ENCODE measurements around the gene AGAP5.
A peak's percentile ranks its signal among the peaks of the same experiment; 100 is the strongest.
"Not testable (repeated sequence)": the region's sequence is repeated elsewhere in the genome, so short reads cannot be mapped to it uniquely, and the experiment has no call there.

The AGAP5 gene

DNA sequence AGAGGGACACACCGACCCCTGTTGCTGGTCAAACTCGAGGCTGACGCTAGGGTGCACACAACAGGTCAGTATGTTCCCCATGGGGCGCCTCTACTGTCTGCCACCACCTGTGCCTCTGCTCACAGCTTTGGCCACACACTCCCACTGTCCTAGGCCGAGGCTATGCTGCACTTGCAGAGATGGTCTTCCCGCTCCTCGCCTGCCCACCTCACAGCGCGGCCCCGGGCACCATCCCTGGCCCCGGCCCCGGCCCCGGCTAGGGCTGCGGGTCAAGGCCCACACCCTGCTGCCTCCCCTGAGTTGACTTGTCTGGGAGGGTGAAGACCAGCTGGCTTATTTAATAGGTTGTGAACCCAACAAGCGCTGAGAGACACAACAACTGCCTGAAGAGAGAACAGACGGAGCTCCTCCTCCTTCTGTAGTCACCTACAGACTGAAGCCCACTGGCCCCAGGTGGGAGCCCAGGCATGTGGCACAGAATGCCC is at the start of gene AGAP5:
TSS of gene AGAP5 (minus strand) at position 435 of the 485 bp plus-strand sequence. CDS start at position 81, 354 bp downstream.
- not testable (repeated sequence) for DNase-seq (ENCODE audit: low spot score)

GRCh38 chr10:73746721-73747120 is 48.8 kb upstream of the AGAP5 start:
- no peak for DNase-seq (ENCODE audit: low spot score)

GRCh38 chr10:73744664-73744975 is 46.7 kb upstream of the AGAP5 start:
- DNase-seq (ENCODE audit: low spot score): peak; percentile 46

DNA sequence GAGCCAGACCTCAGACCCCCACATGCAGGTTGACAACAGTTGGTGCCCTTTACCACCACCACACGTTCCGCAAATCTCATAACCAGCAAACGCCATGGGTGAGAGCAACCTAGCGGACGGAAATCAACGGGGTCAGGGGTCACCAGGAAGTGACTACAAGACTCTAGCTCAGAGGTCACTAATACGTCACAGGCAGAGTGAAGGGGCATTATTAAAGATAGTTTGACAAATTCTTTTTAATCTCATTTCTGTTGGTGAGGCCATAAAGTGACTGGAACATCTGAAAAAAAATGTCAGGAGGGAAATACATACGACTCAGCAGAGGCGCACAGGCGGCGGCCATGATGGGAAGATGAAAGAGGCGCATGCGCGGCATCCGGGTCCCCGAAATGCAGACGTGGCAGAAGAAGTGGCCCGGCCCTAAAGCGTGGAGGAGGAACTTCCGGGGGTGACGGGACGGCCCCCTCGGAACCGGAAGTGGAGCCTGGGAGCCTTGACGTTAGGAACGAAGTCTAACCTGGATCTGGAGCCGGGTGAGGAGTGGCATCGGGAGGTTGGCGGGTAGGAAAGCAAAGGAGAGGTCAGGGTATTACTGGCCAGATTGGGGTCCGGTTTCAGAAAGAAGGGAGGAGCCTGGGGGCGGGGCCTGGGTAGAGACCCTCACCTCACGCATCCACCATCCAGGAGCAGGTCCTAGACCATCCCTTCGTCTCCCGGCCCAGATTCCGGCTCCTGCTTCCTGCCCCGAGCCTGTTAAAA is 46.2 kb upstream of the AGAP5 start, which contains the start of gene SEC24C:
TSS of gene SEC24C (plus strand) at position 468 of the 759 bp plus-strand sequence. CDS start 2,461 bp downstream, outside the sequence.
- DNase-seq (ENCODE audit: low spot score): peak; percentile 95

DNA sequence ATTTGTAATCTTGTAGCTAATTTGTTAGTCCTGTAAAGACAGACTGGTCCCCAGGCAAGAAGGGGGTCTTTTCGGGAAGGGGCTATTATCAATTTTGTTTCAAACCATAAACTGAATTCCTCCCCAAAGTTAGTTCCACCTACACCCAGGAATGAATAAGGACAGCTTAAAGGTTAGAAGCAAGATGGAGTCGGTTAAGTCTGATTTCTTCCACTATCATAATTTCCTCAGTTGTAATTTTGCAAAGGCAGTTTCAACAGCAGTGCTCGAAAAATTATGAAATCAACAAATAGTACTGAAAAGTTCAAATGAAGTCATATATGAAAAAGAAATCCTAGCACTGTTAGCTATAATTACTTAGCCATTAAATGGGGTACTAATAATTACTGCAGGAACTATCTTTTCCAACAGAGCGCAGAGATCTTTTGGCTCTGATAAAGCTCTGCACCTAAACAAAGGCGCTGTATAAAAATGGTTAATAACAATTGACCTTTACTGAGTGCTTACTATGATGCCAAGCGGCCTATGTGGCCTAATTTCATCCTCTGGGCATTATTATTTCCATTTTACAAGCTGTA is 45.5 kb upstream of the AGAP5 start:
- DNase-seq (ENCODE audit: low spot score): no peak

DNA sequence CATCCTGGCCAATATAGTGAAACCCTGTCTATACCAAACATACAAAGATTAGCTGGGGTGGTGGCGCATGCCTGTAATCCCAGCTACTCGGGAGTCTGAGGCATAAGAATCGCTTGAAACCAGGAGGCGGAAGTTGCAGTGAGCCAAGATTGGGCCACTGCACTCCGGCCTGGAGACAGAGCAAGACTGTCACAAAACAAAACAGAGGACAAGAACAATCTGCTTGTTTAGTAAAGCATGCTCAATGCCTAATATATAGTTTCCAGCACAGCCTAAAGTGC is 44.5 kb upstream of the AGAP5 start:
- no peak for DNase-seq (ENCODE audit: low spot score)

- not testable (repeated sequence) for DNase-seq (ENCODE audit: low spot score)
Observed at GRCh38 chr10:73740501-73741254, 42.8 kb upstream of the AGAP5 start.

DNA sequence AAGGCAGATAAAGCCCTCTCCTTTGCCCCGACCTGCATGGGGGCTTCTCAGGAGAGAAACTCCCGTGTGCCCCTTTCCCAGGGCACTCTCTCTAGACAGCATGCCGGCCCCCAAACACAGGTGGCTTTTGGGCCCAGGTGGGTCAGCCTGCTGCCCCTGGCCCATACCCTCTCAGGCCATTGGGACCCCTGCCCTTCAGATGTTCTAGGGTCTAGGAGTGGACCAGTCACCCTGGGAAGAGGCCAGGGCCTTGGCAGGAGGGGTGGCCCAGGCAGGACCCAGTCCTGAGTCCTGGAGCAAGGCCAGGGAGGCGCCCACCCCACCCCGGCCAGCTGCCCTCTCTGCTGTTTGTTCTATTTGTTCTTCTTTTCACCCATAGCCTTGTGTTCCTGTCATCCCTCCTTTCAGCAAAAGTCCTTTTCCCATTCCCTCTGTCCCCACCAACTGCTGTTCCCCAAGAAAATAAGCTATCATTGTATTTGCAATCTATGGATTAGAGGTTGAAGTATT is 36.9 kb upstream of the AGAP5 start:
- no peak for DNase-seq (ENCODE audit: low spot score)

DNA sequence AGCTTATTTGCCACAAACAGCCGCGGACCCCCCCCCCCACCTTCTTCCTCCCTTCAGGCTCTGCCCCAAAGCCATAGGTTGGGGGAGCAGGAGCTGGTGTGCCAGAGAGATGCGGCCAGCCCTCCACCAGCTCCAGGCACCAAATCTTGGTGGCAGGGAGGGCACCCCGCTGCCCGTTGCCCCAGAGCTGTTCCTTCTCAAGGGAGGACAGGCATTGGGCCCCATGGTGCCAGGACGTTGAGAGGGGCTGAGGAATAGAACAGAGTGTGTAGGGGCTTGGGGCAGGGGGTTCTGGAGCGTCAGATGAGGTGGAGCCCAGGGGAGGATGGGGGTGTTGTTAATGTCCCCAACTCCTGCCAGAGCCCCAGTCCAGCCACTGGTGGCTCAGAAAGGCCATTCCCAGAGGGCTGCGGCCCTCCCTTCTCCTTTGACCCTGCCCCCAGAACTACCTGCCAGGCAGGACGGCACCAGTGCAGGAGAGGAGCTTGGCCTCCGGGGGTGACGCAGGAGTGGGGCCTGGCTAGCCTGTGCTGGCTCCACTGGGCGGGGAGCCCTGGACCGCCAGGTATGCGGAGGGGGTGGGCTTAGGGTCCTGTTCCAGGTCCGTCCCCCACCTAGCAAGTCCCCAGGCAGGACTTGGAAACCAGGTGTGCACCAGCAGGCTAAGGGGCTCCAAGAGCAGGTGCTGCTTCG is 36.3 kb upstream of the AGAP5 start:
- DNase-seq (ENCODE audit: low spot score): no peak

GRCh38 chr10:73732931-73733623 is 35.2 kb upstream of the AGAP5 start:
- no peak for DNase-seq (ENCODE audit: low spot score)

GRCh38 chr10:73732426-73732825 is 34.5 kb upstream of the AGAP5 start:
- no peak for DNase-seq (ENCODE audit: low spot score)

- DNase-seq (ENCODE audit: low spot score): no peak
Observed at GRCh38 chr10:73731588-73732375, 33.9 kb upstream of the AGAP5 start.

DNA sequence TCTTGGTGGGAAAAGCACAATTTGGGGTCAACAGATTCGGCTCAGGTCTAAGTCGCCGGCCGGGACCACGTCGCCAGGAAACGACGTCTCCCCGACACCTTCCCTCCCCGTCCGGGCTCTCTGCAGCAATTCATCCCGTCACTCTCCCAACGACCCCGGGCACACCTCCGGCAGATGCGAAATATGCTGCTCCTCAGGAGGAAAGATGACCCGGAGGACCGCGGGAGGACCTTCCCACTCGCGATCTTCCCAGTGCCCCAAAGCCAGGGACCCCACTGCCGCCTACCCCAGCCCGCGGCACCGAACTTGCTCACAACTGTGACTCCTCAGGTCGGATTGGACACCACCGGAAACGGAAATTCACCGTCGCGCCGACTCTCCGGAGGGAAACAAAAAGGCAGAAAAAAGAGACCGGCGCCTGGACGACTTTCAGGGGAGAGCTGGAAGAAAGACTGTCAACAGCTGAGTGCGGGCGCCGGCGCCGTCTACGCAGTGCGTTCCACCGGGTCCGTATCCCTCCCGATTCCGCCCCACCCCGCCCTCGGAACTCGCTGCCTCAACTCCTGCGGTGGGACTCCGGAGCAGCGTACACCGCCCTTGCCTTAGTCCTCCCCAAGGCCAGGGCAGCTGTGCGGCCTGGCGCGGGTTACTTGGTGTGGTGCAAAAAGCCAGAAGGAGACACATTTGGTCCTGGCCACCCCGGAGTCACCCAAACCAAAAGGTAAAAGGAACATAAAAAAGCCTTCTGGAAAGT is 32.4 kb upstream of the AGAP5 start:
- DNase-seq (ENCODE audit: low spot score): peak; percentile 93

DNA sequence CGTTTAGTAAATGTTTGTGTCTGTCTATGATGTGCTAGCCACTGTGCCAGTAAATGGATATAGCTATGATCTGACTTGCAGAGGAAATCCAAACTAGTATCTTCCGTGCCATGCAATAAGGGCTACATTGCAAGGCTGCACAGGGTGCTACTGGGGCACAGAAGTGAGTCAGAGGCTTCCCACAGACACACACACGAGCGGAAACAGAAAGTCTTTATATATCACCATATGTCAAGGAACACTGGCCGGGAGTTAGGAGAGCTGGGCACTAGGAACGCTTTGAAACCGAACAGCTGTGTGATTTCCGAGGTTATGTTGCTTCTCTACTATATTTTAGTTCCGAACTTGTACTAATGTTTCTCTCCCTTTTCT is 31.9 kb upstream of the AGAP5 start:
- DNase-seq (ENCODE audit: low spot score): peak; percentile 62

DNA sequence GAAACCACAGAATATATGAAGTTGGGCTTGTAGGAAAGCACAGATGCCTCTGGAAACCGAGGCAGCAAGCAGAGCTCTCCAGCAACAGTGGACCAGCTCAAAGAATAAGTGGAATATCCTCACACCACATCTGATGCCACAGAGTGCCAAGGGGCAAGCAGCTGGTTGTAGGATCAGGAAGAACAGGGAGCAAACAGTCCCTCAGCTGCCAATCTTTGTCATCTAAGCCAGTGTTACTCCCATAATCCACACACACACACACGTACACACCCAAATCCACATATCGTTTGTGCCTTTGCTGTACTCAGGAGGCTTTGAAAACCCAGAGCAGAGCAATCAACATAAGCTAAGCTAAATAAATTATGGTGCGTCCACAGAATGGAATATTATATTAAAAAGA is 25.6 kb upstream of the AGAP5 start:
- DNase-seq (ENCODE audit: low spot score): no peak

GRCh38 chr10:73720561-73720960 is 22.7 kb upstream of the AGAP5 start:
- not testable (repeated sequence) for DNase-seq (ENCODE audit: low spot score)

GRCh38 chr10:73717556-73717955 is 19.6 kb upstream of the AGAP5 start:
- DNase-seq (ENCODE audit: low spot score): no peak

DNA sequence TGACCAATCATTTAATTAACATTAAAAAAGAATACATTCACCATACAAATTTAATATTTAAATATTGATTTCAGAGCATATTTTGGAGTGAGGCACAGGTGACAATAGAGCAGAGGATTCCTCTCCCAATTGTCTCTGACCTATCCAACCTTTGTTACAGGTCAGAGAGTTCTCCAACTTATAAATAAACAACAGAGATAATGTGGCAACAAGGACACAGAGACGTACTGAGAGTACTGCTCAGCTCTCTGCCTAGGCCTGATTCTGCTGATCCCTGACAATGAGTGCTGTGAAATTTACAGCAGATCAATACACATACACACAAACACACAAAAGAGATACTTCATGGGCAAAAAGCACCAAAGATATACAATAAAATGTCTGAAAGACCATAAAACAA is 18.3 kb upstream of the AGAP5 start:
- no peak for DNase-seq (ENCODE audit: low spot score)

- not testable (repeated sequence) for DNase-seq (ENCODE audit: low spot score)
Observed at GRCh38 chr10:73715179-73716156, 17.6 kb upstream of the AGAP5 start.
